Thyroid gland (tissue), 4 donors: ENCODE results near the gene MZF1.

Source experiments
- CTCF ChIP-seq, 6 experiments: fragments of 200-600 bp in 3 of 6; fragments of 450-650 bp in 3 of 6; sonication (generic) in 3 of 6; IDR thresholded peaks; one replicate each; pipeline ENCODE4 v1.5.1; 2016 to 2019; ENCODE audit warnings: antibody characterized with exemption in 6 of 6, mild to moderate bottlenecking in 2 of 6, inconsistent platforms in 1 of 6, moderate library complexity in 1 of 6
- POLR2A ChIP-seq, 2 donors: fragments of 450-650 bp; IDR thresholded peaks; one replicate each; pipeline ENCODE4 v1.6.1; 2017; ENCODE audit warnings: antibody characterized with exemption in 2 of 2, mild to moderate bottlenecking in 2 of 2, moderate library complexity in 1 of 2

- TF ChIP-seq CTCF (IDR thresholded peaks at IDR 0.05) (no peak), POLR2A (IDR thresholded peaks at IDR 0.05) (no peak)
Measured at GRCh38 chr19:58521651-58522050, 51.5 kb downstream of the MZF1 start.
